H1 (cell line): ENCODE measurements around the gene CALY.

Experiments
- CREB1 ChIP-seq: IDR thresholded peaks from 2 replicates; pipeline ENCODE4 v1.6.1; 2012; ENCODE audit warnings: inconsistent platforms
- EZH2 ChIP-seq: fragments of 200-600 bp; sonication (generic); IDR thresholded peaks from 2 replicates; pipeline ENCODE4 v1.7.1; 2012; ENCODE audit warnings: low read depth, mild to moderate bottlenecking, moderate library complexity, low read length, inconsistent platforms; ENCODE audit not compliant: severe bottlenecking
- FOSL1 ChIP-seq: IDR thresholded peaks from 2 replicates; pipeline ENCODE4 v1.6.1; 2011; ENCODE audit warnings: mild to moderate bottlenecking, low read depth, low read length, moderate library complexity; ENCODE audit not compliant: insufficient read depth
- KDM1A ChIP-seq: fragments of 200-600, 300-600 bp; sonication (generic); IDR thresholded peaks from 2 replicates; pipeline ENCODE4 v1.7.1; 2016; ENCODE audit warnings: mild to moderate bottlenecking, low read length, borderline replicate concordance
- MAFK ChIP-seq: IDR thresholded peaks from 2 replicates; pipeline ENCODE4 v1.6.1; 2012; ENCODE audit warnings: low read depth, mild to moderate bottlenecking, improper control_type of control experiment, low read length
- TF ChIP-seq, protein P1 (sequence below), 3 experiments: IDR thresholded peaks; 1 replicate in 2 of 3; 2 replicates in 1 of 3; pipeline versions ENCODE4 v1.5.1 to v1.6.1; 2011; ENCODE audit warnings: low read length in 3 of 3, mild to moderate bottlenecking in 3 of 3, inconsistent platforms in 2 of 3, low read depth in 1 of 3, moderate library complexity in 1 of 3; ENCODE audit not compliant: insufficient read depth in 1 of 3; ENCODE audit errors: control extremely low read depth in 1 of 3

DNA sequence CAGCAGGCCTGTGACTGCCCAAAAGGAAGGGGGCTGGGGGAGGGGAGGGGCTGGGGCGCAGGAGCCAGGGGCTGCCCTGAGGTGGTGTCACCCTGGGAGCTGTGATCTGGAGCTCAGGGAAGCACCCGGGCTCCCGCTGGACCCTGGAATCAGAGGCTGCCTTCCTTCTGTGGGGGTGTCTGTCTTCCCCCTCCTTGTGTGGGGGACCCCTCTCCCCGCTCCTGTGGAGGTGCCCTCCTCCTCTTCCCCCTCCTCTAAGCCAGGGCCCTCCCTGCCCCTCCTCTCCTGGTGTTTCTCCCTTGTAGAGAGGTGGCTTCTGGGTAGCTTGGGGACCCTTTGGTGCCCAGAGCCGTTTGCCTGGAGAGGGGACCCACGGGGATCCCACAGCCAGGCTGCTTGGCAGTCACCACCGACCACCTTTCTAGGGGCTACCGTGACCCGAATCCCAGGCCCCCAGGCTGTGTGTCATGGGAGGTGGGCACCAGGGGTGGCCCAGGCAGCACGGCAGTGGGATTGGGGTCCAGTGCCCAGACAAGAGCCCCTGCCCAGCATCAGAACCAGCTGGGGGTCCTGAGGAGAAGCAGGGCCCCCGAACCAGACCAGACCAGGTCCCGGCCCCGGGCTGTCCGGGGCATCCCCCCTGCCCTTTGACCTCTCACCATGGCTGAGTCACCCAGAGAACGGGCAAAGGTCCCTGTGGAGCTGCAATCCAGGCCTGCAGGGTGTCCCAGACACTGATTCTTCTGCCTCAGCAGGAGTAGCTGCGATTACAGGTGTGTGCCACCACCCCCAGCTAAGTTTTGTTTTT lies 11.2 kb upstream of the CALY start:
- TF ChIP-seq CREB1 (no peak), KDM1A (no peak), EZH2 (no peak), MAFK (no peak), FOSL1 (no peak)
- TF ChIP-seq, protein P1, sequence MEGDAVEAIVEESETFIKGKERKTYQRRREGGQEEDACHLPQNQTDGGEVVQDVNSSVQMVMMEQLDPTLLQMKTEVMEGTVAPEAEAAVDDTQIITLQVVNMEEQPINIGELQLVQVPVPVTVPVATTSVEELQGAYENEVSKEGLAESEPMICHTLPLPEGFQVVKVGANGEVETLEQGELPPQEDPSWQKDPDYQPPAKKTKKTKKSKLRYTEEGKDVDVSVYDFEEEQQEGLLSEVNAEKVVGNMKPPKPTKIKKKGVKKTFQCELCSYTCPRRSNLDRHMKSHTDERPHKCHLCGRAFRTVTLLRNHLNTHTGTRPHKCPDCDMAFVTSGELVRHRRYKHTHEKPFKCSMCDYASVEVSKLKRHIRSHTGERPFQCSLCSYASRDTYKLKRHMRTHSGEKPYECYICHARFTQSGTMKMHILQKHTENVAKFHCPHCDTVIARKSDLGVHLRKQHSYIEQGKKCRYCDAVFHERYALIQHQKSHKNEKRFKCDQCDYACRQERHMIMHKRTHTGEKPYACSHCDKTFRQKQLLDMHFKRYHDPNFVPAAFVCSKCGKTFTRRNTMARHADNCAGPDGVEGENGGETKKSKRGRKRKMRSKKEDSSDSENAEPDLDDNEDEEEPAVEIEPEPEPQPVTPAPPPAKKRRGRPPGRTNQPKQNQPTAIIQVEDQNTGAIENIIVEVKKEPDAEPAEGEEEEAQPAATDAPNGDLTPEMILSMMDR (IDR thresholded peaks at IDR 0.05; ENCODE audit: control extremely low read depth in 1 of 3, insufficient read depth in 1 of 3, low read depth in 1 of 3, low read length in 3 of 3), result no peak
